Measurements from ENCODE around the gene MZB1.

- no peak for TF ChIP-seq CTCF (conservative IDR thresholded peaks at IDR 0.05)
- TF ChIP-seq EZH2 (IDR thresholded peaks at IDR 0.05; ENCODE audit: low read depth), result no peak
Observed at GRCh38 chr5:139379626-139380449, 9.9 kb downstream of the MZB1 start.
